Astrocyte (in vitro differentiated cells and primary cell): ENCODE data around the gene GSK3B. TPM values are rescaled to one million over a fixed set of nuclear protein-coding genes. Genes with fewer than 3 reads are reported as not detected.

Source experiments
- DNase-seq: peaks from one replicate; pipeline ENCODE4 v3.0.0-alpha.2; 2010; ENCODE audit warnings: low read depth
- FAIRE-seq: peaks from 2 replicates; lab custom pipeline; 2011; peaks lifted over from hg19 to GRCh38; lab: Jason Lieb, UNC
- H2AFZ ChIP-seq: 2 replicates; pipeline ENCODE4 v1.6.0; 2012; ENCODE audit warnings: low read depth, low read length, inconsistent platforms
- H3K27ac ChIP-seq: 2 replicates; pipeline ENCODE4 v1.5.1; 2011; ENCODE audit warnings: low read depth, low read length, inconsistent platforms
- H3K27me3 ChIP-seq: 2 replicates; pipeline ENCODE4 v1.6.0; 2011; ENCODE audit warnings: low read length, inconsistent platforms; ENCODE audit not compliant: insufficient read depth
- H3K36me3 ChIP-seq: 2 replicates; pipeline ENCODE4 v1.5.1; 2011; ENCODE audit warnings: low read length, inconsistent platforms; ENCODE audit not compliant: insufficient read depth
- H3K4me1 ChIP-seq: 2 replicates; pipeline ENCODE4 v1.5.1; 2011; ENCODE audit warnings: low read length, inconsistent platforms; ENCODE audit not compliant: insufficient read depth
- H3K4me2 ChIP-seq: 2 replicates; pipeline ENCODE4 v1.6.0; 2012; ENCODE audit warnings: low read length, inconsistent platforms
- H3K4me3 ChIP-seq: 2 replicates; pipeline ENCODE4 v1.5.1; 2011; ENCODE audit warnings: low read depth, mild to moderate bottlenecking, low read length, inconsistent platforms; ENCODE audit not compliant: insufficient read depth
- H3K79me2 ChIP-seq: 2 replicates; pipeline ENCODE4 v1.6.0; 2012; ENCODE audit warnings: mild to moderate bottlenecking, low read length, inconsistent platforms; ENCODE audit not compliant: insufficient read depth
- H3K9ac ChIP-seq: 2 replicates; pipeline ENCODE4 v1.6.0; 2012; ENCODE audit warnings: mild to moderate bottlenecking, low read length, inconsistent platforms
- H3K9me3 ChIP-seq: 2 replicates; pipeline ENCODE4 v1.5.1; 2012; ENCODE audit warnings: low read depth, mild to moderate bottlenecking, low read length, inconsistent platforms; ENCODE audit not compliant: insufficient read depth
- H4K20me1 ChIP-seq: 2 replicates; pipeline ENCODE4 v1.6.0; 2012; ENCODE audit warnings: low read length, inconsistent platforms; ENCODE audit not compliant: insufficient read depth
- H3K27ac Mint-ChIP-seq: one replicate; pipeline ENCODE4 v1.8.0; 2021; ENCODE audit warnings: mild to moderate bottlenecking, mixed read lengths; ENCODE audit not compliant: unreplicated experiment
- H3K27me3 Mint-ChIP-seq: one replicate; pipeline ENCODE4 v1.8.0; 2021; ENCODE audit warnings: low read depth, mixed read lengths; ENCODE audit not compliant: unreplicated experiment
- H3K36me3 Mint-ChIP-seq: one replicate; pipeline ENCODE4 v1.8.0; 2021; ENCODE audit warnings: low read depth, mixed read lengths; ENCODE audit not compliant: unreplicated experiment
- H3K4me1 Mint-ChIP-seq: one replicate; pipeline ENCODE4 v1.8.0; 2021; ENCODE audit warnings: low read depth, mixed read lengths; ENCODE audit not compliant: unreplicated experiment
- H3K4me3 Mint-ChIP-seq: one replicate; pipeline ENCODE4 v1.8.0; 2021; ENCODE audit warnings: mild to moderate bottlenecking, moderate library complexity, mixed read lengths; ENCODE audit not compliant: unreplicated experiment
- H3K9me3 Mint-ChIP-seq: one replicate; pipeline ENCODE4 v1.8.0; 2021; ENCODE audit warnings: mild to moderate bottlenecking, mixed read lengths; ENCODE audit not compliant: unreplicated experiment
- CTCF ChIP-seq: IDR thresholded peaks from 2 replicates; pipeline ENCODE4 v1.5.1; 2011; ENCODE audit warnings: low read depth, mild to moderate bottlenecking, inconsistent platforms, low read length, moderate library complexity; ENCODE audit not compliant: insufficient read depth
- EZH2 ChIP-seq: IDR thresholded peaks from 2 replicates; pipeline ENCODE4 v1.6.1; 2012; ENCODE audit warnings: mild to moderate bottlenecking, low read length, inconsistent platforms; ENCODE audit not compliant: insufficient read depth
- total RNA-seq: library from RNA; stranded (reverse); gene quantifications from 2 replicates; pipeline ENCODE4 v1.2.1, GENCODE V29; 2021

The GSK3B gene
- total RNA-seq, 1 donor from 2014 or later, result 80.6 TPM

- Histone ChIP-seq H3K79me2 (no peaks in the 10 kb centered on the region), H3K36me3 (no peaks in the 10 kb centered on the region), H4K20me1 (no peaks in the 10 kb centered on the region), H3K9me3 (no peaks in the 10 kb centered on the region), H3K27me3 (no peaks in the 10 kb centered on the region), H3K9ac (no peak overlapping the region), H3K4me1 (peaks cover 3% of the 10 kb centered on the region), H3K4me2 (no peak overlapping the region), H3K27ac (no peak overlapping the region), H2AFZ (no peak overlapping the region), H3K4me3 (no peak overlapping the region)
- FAIRE-seq (no peak), DNase-seq (no peak)
- no peaks in the 10 kb centered on the region for H3K27me3 Mint-ChIP-seq
- no peak overlapping the region for H3K4me3 Mint-ChIP-seq
- no peaks in the 10 kb centered on the region for H3K36me3 Mint-ChIP-seq
- TF ChIP-seq EZH2, result no peak
- no peak for TF ChIP-seq CTCF
- no peak overlapping the region for H3K27ac Mint-ChIP-seq
- no peaks in the 10 kb centered on the region for H3K4me1 Mint-ChIP-seq
- peaks cover 2% of the 10 kb centered on the region for H3K9me3 Mint-ChIP-seq
Observed at GRCh38 chr3:120137548-120137947, 43.3 kb upstream of the GSK3B start.

DNA sequence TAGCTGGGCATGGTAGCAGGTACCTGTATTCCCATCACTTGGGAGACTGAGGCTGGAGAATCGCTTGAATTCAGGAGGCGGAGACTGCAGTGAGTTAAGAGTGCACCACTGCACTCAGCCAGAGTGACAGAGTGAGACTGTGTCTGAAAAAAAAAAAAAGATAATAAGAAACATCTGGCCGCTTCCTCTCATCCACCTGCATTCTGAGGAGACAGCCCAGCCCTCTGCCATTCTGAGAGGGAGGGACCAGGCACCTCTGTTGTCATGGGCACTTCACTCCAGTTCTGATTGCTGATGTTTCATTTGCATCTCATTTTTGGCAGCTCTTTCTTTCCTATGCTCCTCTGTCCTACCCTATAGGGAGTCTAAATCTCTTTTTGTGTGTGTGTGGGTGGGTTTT, 36.4 kb upstream of the GSK3B start:
- Histone ChIP-seq H3K4me2 (no peak overlapping the region), H3K27me3 (no peaks in the 10 kb centered on the region), H3K27ac (no peak overlapping the region), H4K20me1 (no peaks in the 10 kb centered on the region), H3K79me2 (no peaks in the 10 kb centered on the region), H3K9ac (no peak overlapping the region), H2AFZ (no peak overlapping the region), H3K9me3 (no peaks in the 10 kb centered on the region), H3K4me3 (no peak overlapping the region), H3K4me1 (peaks cover 3% of the 10 kb centered on the region), H3K36me3 (no peaks in the 10 kb centered on the region)
- Mint-ChIP-seq H3K27ac (no peak overlapping the region), H3K36me3 (no peaks in the 10 kb centered on the region), H3K27me3 (no peaks in the 10 kb centered on the region), H3K4me1 (no peaks in the 10 kb centered on the region), H3K9me3 (no peaks in the 10 kb centered on the region), H3K4me3 (no peak overlapping the region)
- FAIRE-seq, result no peak
- no peak for DNase-seq
- TF ChIP-seq CTCF (no peak), EZH2 (no peak)

DNA sequence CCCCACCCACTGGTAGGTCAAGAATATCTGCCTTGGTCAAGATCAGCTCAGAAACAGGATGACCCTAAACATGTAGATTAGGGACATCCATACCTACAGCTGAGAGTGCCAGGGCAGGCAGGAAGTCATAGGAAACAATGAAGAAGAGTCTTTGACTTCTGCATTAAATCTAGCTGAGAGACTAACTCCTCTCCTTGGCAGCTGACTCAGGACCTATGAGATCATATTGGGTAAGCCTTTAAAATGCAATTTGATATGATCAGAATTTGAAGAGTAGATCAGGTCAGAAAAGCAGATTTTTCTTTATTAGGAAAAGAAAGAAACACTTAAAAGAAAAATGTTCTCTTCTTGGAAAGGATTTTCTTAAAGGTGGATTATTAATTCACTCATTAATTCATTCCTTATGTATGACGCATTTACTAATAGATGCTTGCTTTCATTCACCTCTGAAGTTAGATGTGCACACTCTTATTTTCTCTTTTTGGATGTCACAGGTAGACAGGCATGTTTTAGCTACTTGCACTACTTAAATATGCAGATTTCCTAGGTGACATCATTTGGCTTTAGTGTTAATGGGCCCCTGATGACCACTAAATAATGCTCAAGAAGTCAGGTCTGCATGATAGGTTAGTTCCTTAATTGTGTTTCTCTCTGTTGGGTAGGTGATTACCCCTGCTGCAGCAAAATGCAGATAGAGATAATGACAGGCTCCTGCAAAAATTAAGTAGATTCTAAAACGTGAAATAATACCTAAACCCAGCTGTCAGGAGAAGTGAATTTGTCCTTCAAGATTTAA, 35.7 kb upstream of the GSK3B start:
- Histone ChIP-seq H3K79me2 (no peaks in the 10 kb centered on the region), H3K36me3 (no peaks in the 10 kb centered on the region), H3K9me3 (no peaks in the 10 kb centered on the region), H3K4me2 (no peak overlapping the region), H2AFZ (no peak overlapping the region), H3K4me3 (no peak overlapping the region), H3K27me3 (no peaks in the 10 kb centered on the region), H4K20me1 (no peaks in the 10 kb centered on the region), H3K4me1 (no peaks in the 10 kb centered on the region), H3K9ac (no peak overlapping the region), H3K27ac (no peak overlapping the region)
- TF ChIP-seq EZH2 (no peak), CTCF (no peak)
- no peak overlapping the region for H3K4me3 Mint-ChIP-seq
- H3K27ac Mint-ChIP-seq, result no peak overlapping the region
- H3K27me3 Mint-ChIP-seq, result no peaks in the 10 kb centered on the region
- no peak for DNase-seq
- no peaks in the 10 kb centered on the region for H3K4me1 Mint-ChIP-seq
- FAIRE-seq, result no peak
- H3K9me3 Mint-ChIP-seq, result no peaks in the 10 kb centered on the region
- H3K36me3 Mint-ChIP-seq, result no peaks in the 10 kb centered on the region
